IPS DF 6.9 (cell line): ENCODE data around the gene LRRC61.

Experiments used
- DNase-seq: peaks from one replicate; pipeline ENCODE4 v3.0.0-alpha.2; 2013; ENCODE audit warnings: low read depth, low spot score
- H3K27ac ChIP-seq: one replicate; pipeline ENCODE4 v1.5.1; 2013; ENCODE audit warnings: low read length, control low read depth
- H3K27me3 ChIP-seq: 2 replicates; pipeline ENCODE4 v1.6.1; 2013; ENCODE audit warnings: mild to moderate bottlenecking, low read length; ENCODE audit not compliant: control insufficient read depth, insufficient read depth
- H3K36me3 ChIP-seq: 2 replicates; pipeline ENCODE4 v1.6.1; 2013; ENCODE audit warnings: low read length; ENCODE audit not compliant: control insufficient read depth, insufficient read depth
- H3K4me1 ChIP-seq: 2 replicates; pipeline ENCODE4 v1.6.1; 2013; ENCODE audit warnings: low read length; ENCODE audit not compliant: control insufficient read depth, insufficient read depth
- H3K4me3 ChIP-seq: 2 replicates; pipeline ENCODE4 v1.5.1; 2013; ENCODE audit warnings: mild to moderate bottlenecking, low read length
- H3K9me3 ChIP-seq: 2 replicates; pipeline ENCODE4 v1.6.1; 2013; ENCODE audit warnings: low read length, inconsistent platforms; ENCODE audit not compliant: control insufficient read depth, insufficient read depth
- WGBS: extraction: QIAGEN DNeasy Blood & Tissue Kit; methylation state at CpG from one replicate; pipeline ENCODE4 v1.1.7; 2013; ENCODE audit warnings: mixed read lengths, missing lambda C conversion rate; ENCODE audit not compliant: insufficient read length, insufficient coverage; 5-methylcytosine and 5-hydroxymethylcytosine counted together

LRRC61 gene

GRCh38 chr7:150330211-150330885 is 7.2 kb downstream of the LRRC61 start:
- Histone ChIP-seq H3K36me3 (no peaks in the 10 kb centered on the region), H3K9me3 (no peaks in the 10 kb centered on the region), H3K4me3 (no peak overlapping the region), H3K27me3 (no peaks in the 10 kb centered on the region), H3K4me1 (peaks cover 14% of the 10 kb centered on the region), H3K27ac (no peak overlapping the region)
- DNase-seq = no peak
- WGBS = no CpG with 5 or more reads among the region's 19 CpGs

- no peak for DNase-seq
- Histone ChIP-seq H3K4me1 (peaks cover 23% of the 10 kb centered on the region), H3K27ac (no peak overlapping the region), H3K4me3 (no peak overlapping the region), H3K36me3 (peaks cover 10% of the 10 kb centered on the region; the same call in 1 of the 2 replicates), H3K27me3 (no peaks in the 10 kb centered on the region), H3K9me3 (no peaks in the 10 kb centered on the region)
- WGBS = no CpG with 5 or more reads among the region's 18 CpGs
Observed at GRCh38 chr7:150332852-150333635, 9.9 kb downstream of the LRRC61 start.

GRCh38 chr7:150333659-150334058 is 10.5 kb downstream of the LRRC61 start:
- WGBS = no CpG with 5 or more reads among the region's 10 CpGs
- Histone ChIP-seq H3K4me1 (peaks cover 23% of the 10 kb centered on the region), H3K36me3 (peaks cover 10% of the 10 kb centered on the region; the same call in 1 of the 2 replicates), H3K9me3 (no peaks in the 10 kb centered on the region), H3K27ac (no peak overlapping the region), H3K4me3 (no peak overlapping the region), H3K27me3 (no peaks in the 10 kb centered on the region)
- no peak for DNase-seq

DNA sequence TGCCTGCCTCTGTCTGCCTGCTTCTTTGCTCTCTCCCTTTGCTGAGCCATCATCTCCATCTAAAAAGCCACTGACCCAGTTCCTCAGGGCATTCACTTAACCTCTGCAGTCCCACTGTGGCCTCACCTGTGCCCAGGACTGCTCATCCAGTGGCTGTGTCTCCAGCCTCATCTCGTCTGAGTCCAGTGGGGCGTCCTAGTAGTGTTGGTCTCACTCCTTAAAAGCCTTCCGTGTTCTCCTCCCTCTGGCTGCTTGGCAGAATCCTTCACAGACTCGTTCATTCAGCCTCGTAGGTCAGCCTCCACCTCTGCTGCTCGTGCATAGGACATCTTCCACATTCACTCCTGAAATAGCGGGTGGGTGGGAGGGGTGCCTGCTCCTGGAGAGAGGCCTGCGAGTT is 11.0 kb downstream of the LRRC61 start:
- Histone ChIP-seq H3K4me1 (peaks cover 21% of the 10 kb centered on the region), H3K4me3 (no peak overlapping the region), H3K9me3 (no peaks in the 10 kb centered on the region), H3K27me3 (no peaks in the 10 kb centered on the region), H3K27ac (no peak overlapping the region), H3K36me3 (peaks cover 13% of the 10 kb centered on the region; the same call in 1 of the 2 replicates)
- no peak for DNase-seq
- WGBS = no CpG with 5 or more reads among the region's 8 CpGs

GRCh38 chr7:150335108-150335773 is 12.1 kb downstream of the LRRC61 start:
- H3K27ac ChIP-seq = peak overlapping the region; percentile 37
- no peaks in the 10 kb centered on the region for H3K9me3 ChIP-seq
- DNase-seq = no peak
- H3K36me3 ChIP-seq = peaks cover 14% of the 10 kb centered on the region; the same call in 1 of the 2 replicates
- H3K4me3 ChIP-seq = no peak overlapping the region
- peaks cover 14% of the 10 kb centered on the region for H3K4me1 ChIP-seq
- no peaks in the 10 kb centered on the region for H3K27me3 ChIP-seq
- WGBS = no CpG with 5 or more reads among the region's 7 CpGs

DNA sequence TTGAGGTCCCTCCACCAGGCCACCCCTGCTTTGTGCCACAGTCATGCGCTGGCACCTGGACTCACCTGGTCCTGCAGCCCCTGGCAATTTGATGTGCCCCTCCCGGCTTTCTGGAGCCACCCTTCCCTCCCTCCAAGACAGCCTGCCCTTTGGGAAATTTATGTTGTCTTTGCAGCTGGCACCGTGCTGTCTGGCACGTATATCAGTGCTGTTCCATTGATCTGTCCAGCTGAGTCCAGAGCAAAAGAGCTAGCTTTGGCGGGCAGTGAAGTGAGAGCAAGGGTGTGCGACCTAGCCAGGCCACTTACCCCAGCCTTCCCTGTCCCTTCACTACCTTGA is 12.6 kb downstream of the LRRC61 start:
- no peak overlapping the region for H3K4me3 ChIP-seq
- peak overlapping the region; percentile 37 for H3K27ac ChIP-seq
- DNase-seq = no peak
- H3K4me1 ChIP-seq = peaks cover 13% of the 10 kb centered on the region
- WGBS = no CpG with 5 or more reads among the region's 6 CpGs
- peaks cover 14% of the 10 kb centered on the region; the same call in 1 of the 2 replicates for H3K36me3 ChIP-seq
- H3K27me3 ChIP-seq = no peaks in the 10 kb centered on the region
- no peaks in the 10 kb centered on the region for H3K9me3 ChIP-seq

- DNase-seq = no peak
- Histone ChIP-seq H3K36me3 (peaks cover 14% of the 10 kb centered on the region; the same call in 1 of the 2 replicates), H3K9me3 (no peaks in the 10 kb centered on the region), H3K4me3 (no peak overlapping the region), H3K4me1 (peaks cover 13% of the 10 kb centered on the region), H3K27me3 (no peaks in the 10 kb centered on the region), H3K27ac (no peak overlapping the region)
- no CpG with 5 or more reads among the region's 14 CpGs for WGBS
Observed at GRCh38 chr7:150336746-150337145, 13.6 kb downstream of the LRRC61 start.

DNA sequence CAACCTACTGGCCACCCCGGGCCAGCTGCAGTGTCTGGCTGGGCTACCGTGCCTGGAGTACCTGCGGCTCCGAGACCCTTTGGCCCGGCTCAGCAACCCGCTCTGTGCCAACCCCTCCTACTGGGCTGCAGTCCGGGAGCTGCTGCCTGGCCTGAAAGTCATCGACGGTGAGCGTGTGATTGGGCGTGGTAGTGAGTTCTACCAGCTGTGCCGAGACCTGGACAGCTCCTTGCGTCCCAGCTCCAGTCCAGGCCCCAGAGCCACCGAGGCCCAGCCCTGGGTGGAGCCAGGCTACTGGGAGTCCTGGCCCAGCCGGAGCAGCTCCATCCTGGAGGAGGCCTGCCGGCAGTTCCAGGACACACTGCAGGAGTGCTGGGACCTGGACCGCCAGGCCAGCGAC is 14.0 kb downstream of the LRRC61 start:
- DNase-seq = no peak
- Histone ChIP-seq H3K27me3 (peaks cover 2% of the 10 kb centered on the region), H3K9me3 (no peaks in the 10 kb centered on the region), H3K4me3 (no peak overlapping the region), H3K27ac (no peak overlapping the region), H3K4me1 (peaks cover 17% of the 10 kb centered on the region), H3K36me3 (peaks cover 14% of the 10 kb centered on the region; the same call in 1 of the 2 replicates)
- WGBS = no CpG with 5 or more reads among the region's 18 CpGs

DNA sequence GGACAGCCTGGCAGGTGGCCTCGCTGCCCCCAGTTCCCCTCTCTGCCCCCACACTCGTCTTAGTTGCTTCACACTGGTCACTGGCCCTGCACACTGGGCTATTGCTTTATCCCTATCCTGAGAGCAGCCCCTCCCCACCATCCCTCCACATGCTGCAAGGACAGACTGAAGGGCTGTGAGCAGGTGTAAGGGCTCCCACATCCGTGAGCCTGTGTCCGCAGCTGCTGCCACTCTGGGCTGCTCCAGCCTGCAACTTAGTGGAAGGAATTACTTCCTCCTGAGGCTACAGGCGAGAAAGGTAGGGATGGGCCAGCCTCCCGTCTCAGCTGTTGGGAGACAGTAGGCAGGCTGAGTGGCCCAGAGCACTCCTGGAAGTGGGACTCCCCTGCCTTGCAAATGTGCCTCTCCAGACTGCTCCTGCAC is 14.5 kb downstream of the LRRC61 start:
- peaks cover 18% of the 10 kb centered on the region for H3K4me1 ChIP-seq
- H3K4me3 ChIP-seq = no peak overlapping the region
- WGBS = no CpG with 5 or more reads among the region's 6 CpGs
- DNase-seq = no peak
- H3K27me3 ChIP-seq = peaks cover 7% of the 10 kb centered on the region
- no peaks in the 10 kb centered on the region for H3K9me3 ChIP-seq
- H3K36me3 ChIP-seq = peaks cover 14% of the 10 kb centered on the region; the same call in 1 of the 2 replicates
- H3K27ac ChIP-seq = no peak overlapping the region

- peaks cover 15% of the 10 kb centered on the region for H3K4me1 ChIP-seq
- DNase-seq = no peak
- H3K4me3 ChIP-seq = no peak overlapping the region
- no peak overlapping the region for H3K27ac ChIP-seq
- no peaks in the 10 kb centered on the region for H3K9me3 ChIP-seq
- H3K27me3 ChIP-seq = peaks cover 9% of the 10 kb centered on the region
- no CpG with 5 or more reads among the region's 11 CpGs for WGBS
- H3K36me3 ChIP-seq = peaks cover 14% of the 10 kb centered on the region; the same call in 1 of the 2 replicates
Observed at GRCh38 chr7:150338166-150338829, 15.1 kb downstream of the LRRC61 start.
